ENCODE results near the gene MTMR8.
"Not testable (repeated sequence)": the region's sequence is repeated elsewhere in the genome, so short reads cannot be mapped to it uniquely, and the experiment has no call there.

Gene MTMR8

GRCh38 chrX:64394874-64395567, at the start of gene MTMR8:
MTMR8 (minus strand) TSS chrX:64395452; CDS start chrX:64395363, 89 bp downstream.
- DNase-seq (ENCODE audit: low read depth) = peak; percentile 63
- H3K4me3 ChIP-seq (ENCODE audit: low read length) = peak within 1 kb of the TSS; percentile 58
- TF ChIP-seq, protein P1, sequence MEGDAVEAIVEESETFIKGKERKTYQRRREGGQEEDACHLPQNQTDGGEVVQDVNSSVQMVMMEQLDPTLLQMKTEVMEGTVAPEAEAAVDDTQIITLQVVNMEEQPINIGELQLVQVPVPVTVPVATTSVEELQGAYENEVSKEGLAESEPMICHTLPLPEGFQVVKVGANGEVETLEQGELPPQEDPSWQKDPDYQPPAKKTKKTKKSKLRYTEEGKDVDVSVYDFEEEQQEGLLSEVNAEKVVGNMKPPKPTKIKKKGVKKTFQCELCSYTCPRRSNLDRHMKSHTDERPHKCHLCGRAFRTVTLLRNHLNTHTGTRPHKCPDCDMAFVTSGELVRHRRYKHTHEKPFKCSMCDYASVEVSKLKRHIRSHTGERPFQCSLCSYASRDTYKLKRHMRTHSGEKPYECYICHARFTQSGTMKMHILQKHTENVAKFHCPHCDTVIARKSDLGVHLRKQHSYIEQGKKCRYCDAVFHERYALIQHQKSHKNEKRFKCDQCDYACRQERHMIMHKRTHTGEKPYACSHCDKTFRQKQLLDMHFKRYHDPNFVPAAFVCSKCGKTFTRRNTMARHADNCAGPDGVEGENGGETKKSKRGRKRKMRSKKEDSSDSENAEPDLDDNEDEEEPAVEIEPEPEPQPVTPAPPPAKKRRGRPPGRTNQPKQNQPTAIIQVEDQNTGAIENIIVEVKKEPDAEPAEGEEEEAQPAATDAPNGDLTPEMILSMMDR (IDR thresholded peaks at IDR 0.05; ENCODE audit: insufficient read depth, low read depth, low read length, missing control alignments) = no peak

GRCh38 chrX:64439551-64439950, 44.3 kb upstream of the MTMR8 start:
- DNase-seq (ENCODE audit: low read depth) = no peak
- no peak overlapping the region for H3K4me3 ChIP-seq (ENCODE audit: low read length)
- TF ChIP-seq, protein P1 (IDR thresholded peaks at IDR 0.05; ENCODE audit: insufficient read depth, low read depth, low read length, missing control alignments) = no peak

GRCh38 chrX:64437665-64438064, 42.4 kb upstream of the MTMR8 start:
- no peak for DNase-seq (ENCODE audit: low read depth)
- TF ChIP-seq, protein P1 (IDR thresholded peaks at IDR 0.05; ENCODE audit: insufficient read depth, low read depth, low read length, missing control alignments) = no peak
- no peak overlapping the region for H3K4me3 ChIP-seq (ENCODE audit: low read length)

- H3K4me3 ChIP-seq (ENCODE audit: low read length) = no peak overlapping the region
- no peak for DNase-seq (ENCODE audit: low read depth)
- TF ChIP-seq, protein P1 (IDR thresholded peaks at IDR 0.05; ENCODE audit: insufficient read depth, low read depth, low read length, missing control alignments) = no peak
Measured at GRCh38 chrX:64437218-64437617, 42.0 kb upstream of the MTMR8 start.

GRCh38 chrX:64428371-64428770, 33.1 kb upstream of the MTMR8 start:
- no peak overlapping the region for H3K4me3 ChIP-seq (ENCODE audit: low read length)
- TF ChIP-seq, protein P1 (IDR thresholded peaks at IDR 0.05; ENCODE audit: insufficient read depth, low read depth, low read length, missing control alignments) = no peak
- DNase-seq (ENCODE audit: low read depth) = no peak

DNA sequence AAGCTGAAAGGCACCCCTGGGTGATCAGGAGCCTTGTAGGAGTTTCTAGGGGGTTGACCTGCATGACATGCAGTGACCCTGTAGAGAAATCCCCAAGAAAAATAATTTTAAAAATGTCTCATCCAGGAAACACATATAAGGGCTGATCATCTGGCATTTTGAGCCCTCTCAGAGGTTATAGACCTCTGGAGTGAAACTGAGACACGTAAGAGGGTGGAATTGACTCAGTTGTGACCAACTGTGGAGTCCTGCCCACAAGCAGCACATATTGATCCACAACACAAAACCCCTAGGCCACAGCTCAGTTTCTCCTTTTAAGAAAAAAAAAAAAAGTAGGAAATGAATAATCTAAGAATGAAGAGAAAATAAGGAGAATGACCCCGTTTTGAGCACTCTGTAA, 32.5 kb upstream of the MTMR8 start:
- TF ChIP-seq, protein P1 (IDR thresholded peaks at IDR 0.05; ENCODE audit: insufficient read depth, low read depth, low read length, missing control alignments) = no peak
- DNase-seq (ENCODE audit: low read depth) = no peak

GRCh38 chrX:64427281-64427680, 32.0 kb upstream of the MTMR8 start:
- TF ChIP-seq, protein P1 (IDR thresholded peaks at IDR 0.05; ENCODE audit: insufficient read depth, low read depth, low read length, missing control alignments) = no peak
- DNase-seq (ENCODE audit: low read depth) = no peak

More for the DNA sequence above, 32.5 kb upstream of the MTMR8 start:
- no peak overlapping the region for H3K4me3 ChIP-seq (ENCODE audit: low read length)

DNA sequence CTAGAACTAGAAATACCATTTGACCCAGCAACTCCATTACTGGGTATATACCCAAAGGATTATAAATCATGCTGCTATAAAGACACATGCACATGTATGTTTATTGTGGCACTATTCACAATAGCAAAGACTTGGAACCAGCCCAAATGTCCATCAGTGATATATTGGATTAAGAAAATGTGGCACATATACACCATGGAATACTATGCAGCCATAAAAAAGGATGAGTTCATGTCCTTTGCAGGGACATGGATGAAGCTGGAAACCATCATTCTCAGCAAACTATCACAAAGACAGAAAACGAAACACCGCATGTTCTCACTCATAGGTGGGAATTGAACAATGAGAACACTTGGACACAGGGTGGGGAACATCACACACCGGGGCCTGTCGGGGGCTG, 14.5 kb upstream of the MTMR8 start:
- not testable (repeated sequence) for H3K4me3 ChIP-seq (ENCODE audit: low read length); DNase-seq (ENCODE audit: low read depth)

More at GRCh38 chrX:64427281-64427680, 32.0 kb upstream of the MTMR8 start:
- H3K4me3 ChIP-seq (ENCODE audit: low read length) = no peak overlapping the region
